C4-2B (cell line): ENCODE results near the gene MYBPC1.
"Not testable (repeated sequence)": the region's sequence is repeated elsewhere in the genome, so short reads cannot be mapped to it uniquely, and the experiment has no call there.

Experiments
- H3K27ac ChIP-seq: fragments of 450-650 bp; 2 replicates; pipeline ENCODE4 v1.5.1; 2017
- ZFX ChIP-seq: fragments of 450-650 bp; IDR thresholded peaks from 2 replicates; pipeline ENCODE4 v1.6.1; 2017
- TF ChIP-seq, protein P1 (sequence below): fragments of 450-650 bp; conservative IDR thresholded peaks from 2 replicates; pipeline ENCODE4 v1.5.1; 2017; ENCODE audit warnings: mild to moderate bottlenecking

Gene MYBPC1, protein sequence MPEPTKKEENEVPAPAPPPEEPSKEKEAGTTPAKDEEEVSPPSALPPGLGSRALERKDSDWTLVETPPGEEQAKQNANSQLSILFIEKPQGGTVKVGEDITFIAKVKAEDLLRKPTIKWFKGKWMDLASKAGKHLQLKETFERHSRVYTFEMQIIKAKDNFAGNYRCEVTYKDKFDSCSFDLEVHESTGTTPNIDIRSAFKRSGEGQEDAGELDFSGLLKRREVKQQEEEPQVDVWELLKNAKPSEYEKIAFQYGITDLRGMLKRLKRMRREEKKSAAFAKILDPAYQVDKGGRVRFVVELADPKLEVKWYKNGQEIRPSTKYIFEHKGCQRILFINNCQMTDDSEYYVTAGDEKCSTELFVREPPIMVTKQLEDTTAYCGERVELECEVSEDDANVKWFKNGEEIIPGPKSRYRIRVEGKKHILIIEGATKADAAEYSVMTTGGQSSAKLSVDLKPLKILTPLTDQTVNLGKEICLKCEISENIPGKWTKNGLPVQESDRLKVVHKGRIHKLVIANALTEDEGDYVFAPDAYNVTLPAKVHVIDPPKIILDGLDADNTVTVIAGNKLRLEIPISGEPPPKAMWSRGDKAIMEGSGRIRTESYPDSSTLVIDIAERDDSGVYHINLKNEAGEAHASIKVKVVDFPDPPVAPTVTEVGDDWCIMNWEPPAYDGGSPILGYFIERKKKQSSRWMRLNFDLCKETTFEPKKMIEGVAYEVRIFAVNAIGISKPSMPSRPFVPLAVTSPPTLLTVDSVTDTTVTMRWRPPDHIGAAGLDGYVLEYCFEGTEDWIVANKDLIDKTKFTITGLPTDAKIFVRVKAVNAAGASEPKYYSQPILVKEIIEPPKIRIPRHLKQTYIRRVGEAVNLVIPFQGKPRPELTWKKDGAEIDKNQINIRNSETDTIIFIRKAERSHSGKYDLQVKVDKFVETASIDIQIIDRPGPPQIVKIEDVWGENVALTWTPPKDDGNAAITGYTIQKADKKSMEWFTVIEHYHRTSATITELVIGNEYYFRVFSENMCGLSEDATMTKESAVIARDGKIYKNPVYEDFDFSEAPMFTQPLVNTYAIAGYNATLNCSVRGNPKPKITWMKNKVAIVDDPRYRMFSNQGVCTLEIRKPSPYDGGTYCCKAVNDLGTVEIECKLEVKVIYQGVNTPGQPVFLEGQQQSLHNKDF

DNA sequence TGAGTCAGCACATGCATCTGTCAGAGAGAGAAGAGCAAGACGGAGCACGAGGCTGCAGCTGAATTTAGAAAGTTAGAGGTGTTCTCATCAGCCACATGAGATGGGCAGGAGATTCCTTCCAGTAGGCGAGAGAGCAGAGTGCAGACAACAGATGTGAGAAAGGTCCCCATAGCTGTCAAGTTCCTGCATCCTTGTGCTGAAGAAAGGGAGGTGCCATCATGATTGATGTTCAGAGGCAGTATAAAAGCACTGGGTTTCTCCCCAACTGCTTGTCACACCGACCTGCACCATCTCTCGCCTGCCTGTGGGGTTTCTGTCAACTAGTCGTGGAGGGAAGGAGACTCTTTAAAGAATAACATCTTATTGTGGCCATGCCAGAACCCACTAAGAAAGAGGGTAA is at the start of gene MYBPC1:
MYBPC1 (plus strand) TSS at position 272 of the 400 bp plus-strand sequence; CDS start at position 372, 100 bp downstream.
- TF ChIP-seq, protein P1, sequence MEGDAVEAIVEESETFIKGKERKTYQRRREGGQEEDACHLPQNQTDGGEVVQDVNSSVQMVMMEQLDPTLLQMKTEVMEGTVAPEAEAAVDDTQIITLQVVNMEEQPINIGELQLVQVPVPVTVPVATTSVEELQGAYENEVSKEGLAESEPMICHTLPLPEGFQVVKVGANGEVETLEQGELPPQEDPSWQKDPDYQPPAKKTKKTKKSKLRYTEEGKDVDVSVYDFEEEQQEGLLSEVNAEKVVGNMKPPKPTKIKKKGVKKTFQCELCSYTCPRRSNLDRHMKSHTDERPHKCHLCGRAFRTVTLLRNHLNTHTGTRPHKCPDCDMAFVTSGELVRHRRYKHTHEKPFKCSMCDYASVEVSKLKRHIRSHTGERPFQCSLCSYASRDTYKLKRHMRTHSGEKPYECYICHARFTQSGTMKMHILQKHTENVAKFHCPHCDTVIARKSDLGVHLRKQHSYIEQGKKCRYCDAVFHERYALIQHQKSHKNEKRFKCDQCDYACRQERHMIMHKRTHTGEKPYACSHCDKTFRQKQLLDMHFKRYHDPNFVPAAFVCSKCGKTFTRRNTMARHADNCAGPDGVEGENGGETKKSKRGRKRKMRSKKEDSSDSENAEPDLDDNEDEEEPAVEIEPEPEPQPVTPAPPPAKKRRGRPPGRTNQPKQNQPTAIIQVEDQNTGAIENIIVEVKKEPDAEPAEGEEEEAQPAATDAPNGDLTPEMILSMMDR, result no peak
- H3K27ac ChIP-seq, result no peak within 1 kb of the TSS

DNA sequence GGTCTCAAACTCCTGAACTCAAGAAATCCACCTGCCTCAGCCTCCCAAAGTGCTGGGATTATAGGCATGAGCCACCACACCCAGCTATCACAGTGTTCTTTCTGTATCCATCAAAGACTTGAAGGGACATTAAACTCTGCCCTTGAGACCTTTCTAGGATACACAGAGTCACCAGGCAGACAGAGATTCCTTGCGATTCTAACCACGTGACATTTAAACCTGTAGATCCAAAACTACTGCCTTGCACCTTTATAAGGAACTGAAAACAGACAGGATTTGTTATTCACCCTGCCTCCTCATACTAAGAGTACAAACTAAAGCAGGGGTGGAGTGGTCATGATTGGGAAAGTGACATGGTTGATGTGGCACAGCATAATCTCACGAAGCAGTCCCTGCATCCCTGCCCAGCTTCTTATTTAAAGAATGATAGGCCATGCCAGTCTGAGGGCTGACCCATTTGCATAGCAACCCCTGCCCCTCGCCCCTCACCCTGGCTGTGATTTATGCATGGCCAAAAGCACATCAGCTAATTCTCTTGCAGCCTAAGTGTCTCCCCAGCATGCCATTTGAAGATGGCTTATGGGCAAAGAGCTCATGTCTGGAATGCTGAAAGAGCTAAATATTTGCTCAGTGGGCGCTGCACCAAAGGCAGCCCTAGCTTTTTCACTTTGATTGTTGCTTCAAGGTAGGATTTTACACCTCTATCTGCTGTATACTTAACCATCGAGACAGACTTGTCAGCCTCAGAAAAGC is 43.2 kb upstream of the MYBPC1 start:
- no peak for TF ChIP-seq ZFX
- TF ChIP-seq, protein P1, result no peak
- no peak overlapping the region for H3K27ac ChIP-seq

DNA sequence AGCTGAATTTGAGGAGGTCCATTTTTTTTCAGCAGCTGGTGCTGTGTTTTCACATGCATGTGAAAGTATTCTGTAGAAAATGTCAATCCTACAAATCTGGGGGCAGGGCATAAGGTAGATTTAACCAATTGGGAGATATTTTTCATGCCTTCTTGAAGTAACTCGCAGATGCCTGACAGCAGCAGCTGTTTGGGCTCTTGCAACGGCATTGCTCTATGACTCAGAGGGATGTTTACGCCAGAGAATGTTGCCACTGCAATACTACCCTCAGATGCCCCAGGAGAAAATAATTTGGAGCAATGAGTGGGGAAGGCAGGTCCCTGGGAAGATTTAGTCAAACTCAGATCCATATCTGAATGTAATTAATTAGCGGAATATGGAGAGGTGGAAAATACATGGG is 42.5 kb upstream of the MYBPC1 start:
- TF ChIP-seq, protein P1, result no peak
- TF ChIP-seq ZFX, result no peak

DNA sequence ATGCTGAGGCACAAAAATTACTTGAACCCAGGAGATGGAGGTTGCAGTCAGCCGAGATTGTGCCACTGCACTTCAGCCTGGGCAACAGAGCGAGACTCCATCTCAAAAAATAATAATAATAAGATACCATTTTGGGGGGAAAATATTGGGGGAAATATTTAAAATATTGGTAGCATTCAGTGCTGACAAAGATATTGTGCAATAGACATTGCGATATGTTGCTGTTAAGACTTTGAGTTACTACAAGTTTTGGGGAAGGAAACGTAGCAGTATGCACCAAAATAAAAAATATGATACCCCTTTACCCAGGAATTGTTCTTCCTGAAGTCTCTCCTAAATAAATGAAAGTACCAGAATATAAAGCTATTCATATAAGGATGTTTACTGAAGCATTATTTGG is 37.7 kb upstream of the MYBPC1 start:
- no peak overlapping the region for H3K27ac ChIP-seq
- TF ChIP-seq, protein P1, result no peak
- TF ChIP-seq ZFX, result no peak

More for the DNA sequence above, 42.5 kb upstream of the MYBPC1 start:
- no peak overlapping the region for H3K27ac ChIP-seq

DNA sequence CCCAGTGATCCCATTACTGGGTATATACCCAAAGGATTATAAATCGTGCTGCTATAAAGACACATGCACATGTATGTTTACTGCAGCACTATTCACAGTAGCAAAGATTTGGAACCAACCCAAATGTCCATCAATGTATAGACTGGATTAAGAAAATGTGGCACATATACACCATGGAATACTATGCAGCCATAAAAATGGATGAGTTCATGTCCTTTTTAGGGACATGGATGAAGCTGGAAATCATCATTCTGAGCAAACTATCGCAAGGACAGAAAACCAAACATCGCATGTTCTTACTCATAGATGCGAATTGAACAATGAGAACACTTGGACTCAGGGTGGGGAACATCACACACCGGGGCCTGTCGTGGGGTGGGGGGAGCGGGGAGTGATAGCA is 36.0 kb upstream of the MYBPC1 start:
- not testable (repeated sequence) for H3K27ac ChIP-seq

DNA sequence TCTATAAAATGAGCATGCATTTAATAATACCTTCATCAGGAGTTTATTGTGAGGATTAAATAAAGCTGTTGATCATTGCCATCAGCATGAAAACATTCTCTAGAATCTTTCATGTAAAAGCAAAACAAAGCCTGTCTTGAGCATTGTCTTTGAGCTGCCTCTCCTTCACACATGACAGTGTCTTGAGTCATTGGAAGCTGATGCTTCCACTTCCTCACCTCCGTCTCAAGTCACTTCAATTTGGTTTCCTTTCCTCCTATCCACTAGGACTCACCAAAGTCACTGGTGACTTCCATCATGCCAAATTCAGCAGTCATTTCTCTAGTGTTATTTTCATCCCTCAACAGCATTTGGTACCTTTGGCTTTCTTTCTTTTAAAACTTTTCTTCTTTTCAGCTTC is 31.6 kb upstream of the MYBPC1 start:
- H3K27ac ChIP-seq, result no peak overlapping the region
- TF ChIP-seq, protein P1, result no peak
- no peak for TF ChIP-seq ZFX

DNA sequence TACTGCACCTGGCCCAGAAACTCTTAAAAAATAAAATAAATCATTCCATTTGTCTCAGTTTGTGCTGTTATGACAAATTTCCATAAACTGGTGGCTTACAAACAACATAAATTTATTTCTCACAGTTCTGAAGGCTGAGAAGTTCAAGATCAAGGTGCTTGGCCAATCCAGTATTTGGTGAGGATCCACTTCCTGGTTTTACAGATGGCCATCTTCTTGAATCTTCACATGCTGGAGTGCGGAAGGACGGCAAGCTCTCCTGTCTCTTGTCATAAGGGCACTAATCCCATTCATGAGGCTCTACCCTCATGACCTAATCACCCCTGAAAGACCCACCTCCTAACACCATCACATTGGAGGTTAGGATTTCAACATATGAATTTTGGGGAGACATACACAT is 29.9 kb upstream of the MYBPC1 start:
- TF ChIP-seq ZFX, result no peak
- TF ChIP-seq, protein P1, result no peak
- no peak overlapping the region for H3K27ac ChIP-seq
